Measurements from ENCODE around the gene FBXL20. TPM values are rescaled to one million over a fixed set of nuclear protein-coding genes. Genes with fewer than 3 reads are reported as not detected.

The FBXL20 gene
- total and polyA plus RNA-seq, 2 of the 8 experiments (the other 6 are each of a cell fraction or from before 2014, with no cell fraction given) = 5.5 to 11.0 TPM

DNA sequence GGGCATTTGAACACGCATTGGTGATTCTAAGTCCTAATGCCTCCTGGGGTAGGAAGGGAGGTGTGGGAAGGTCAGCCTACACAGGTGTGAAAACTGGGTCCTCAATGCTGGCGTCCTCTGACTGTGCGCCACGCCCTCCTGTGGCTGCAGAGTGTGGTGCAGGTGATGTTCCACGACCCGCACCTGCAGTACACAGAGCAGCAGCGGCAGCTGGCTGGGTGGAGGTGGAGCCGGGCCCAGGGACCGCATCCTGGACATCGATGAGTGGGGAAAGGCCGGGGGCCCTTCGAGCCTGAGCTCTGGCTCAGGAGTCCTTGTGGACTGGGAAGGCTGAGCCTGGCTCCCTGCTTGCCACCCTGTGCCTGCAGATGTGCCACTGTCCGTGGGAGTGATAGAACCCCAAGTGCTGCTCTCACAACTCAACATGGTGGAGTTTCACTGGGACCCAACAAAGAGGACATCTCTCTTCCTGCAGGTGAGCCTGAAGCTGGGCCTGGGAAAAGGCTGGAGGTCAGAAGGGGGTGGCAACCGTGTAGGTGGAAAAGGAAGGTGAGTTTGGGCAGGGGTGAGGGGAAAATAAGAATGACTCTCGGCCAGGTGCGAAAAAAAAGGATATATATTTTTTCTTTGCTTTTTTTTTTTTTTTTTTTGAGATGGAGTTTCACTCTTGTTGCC is 161.6 kb downstream of the FBXL20 start (continued):
- no peak for TF ChIP-seq HDAC6 (IDR thresholded peaks at IDR 0.05; ENCODE audit: low read depth, low read length)
- no peak for TF ChIP-seq SP1 (IDR thresholded peaks at IDR 0.05; ENCODE audit: low read depth, low read length)
- TF ChIP-seq EP300 (IDR thresholded peaks at IDR 0.05; ENCODE audit: borderline replicate concordance in 1 of 2, low read depth in 2 of 2, low read length in 2 of 2) = peak in 1 of 2 experiments; percentile 29; a peak in 1 of 3 replicates

All from H1 (cell line).